GM10266 (cell line): ENCODE results near the gene ANKRD33.

Experiments used
- DNase-seq: peaks from one replicate; pipeline ENCODE4 v3.0.0; 2012; ENCODE audit errors: extremely low spot score
- TF ChIP-seq, protein P1 (sequence below): IDR thresholded peaks from 2 replicates; pipeline ENCODE4 v1.5.1; 2012; ENCODE audit warnings: mild to moderate bottlenecking, low read depth; ENCODE audit not compliant: control insufficient read depth, insufficient read depth; ENCODE audit errors: missing control alignments

ANKRD33 gene

DNA sequence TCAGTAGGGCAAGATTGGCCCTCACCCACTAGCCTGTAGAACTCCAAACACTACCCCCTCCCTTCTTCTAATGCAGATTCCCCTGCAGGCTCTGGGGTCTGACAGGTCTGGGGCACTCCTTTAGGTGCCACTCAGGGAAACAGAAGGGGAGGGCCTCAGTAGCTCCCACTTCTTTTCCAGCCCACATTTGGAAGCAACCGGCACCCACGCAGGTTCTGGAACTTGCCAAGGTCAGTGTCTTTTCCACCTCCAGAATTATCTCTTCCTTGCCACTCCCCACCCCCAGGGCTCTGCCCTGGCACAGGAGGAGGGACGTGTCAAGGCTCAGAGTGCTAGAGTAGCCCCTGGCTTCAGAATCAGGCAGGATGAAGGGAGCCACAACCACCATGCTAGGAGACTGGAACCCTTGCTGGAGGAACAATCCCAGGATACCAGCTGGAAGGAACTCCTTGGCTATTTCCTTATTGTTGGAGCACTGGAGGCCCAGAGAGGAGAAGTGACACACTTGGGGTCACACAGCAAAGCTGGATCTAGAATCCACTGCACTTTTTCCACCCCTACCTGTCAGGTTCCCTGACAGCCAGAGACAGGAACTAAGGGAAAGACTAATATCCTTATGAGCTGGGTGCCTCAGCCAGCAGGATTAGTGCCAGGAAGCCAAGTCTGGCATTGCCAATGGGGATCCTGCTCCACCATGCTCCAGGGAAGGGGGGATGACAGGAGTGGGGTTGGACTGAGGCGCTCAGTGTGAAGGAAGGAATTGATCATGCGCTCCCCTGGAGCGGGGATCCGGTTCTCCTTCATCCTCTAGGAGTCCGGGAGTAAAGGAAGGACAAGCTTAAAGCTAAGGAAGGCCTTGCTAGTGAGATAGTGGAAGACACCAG is 37.6 kb upstream of the ANKRD33 start:
- DNase-seq, result no peak
- TF ChIP-seq, protein P1, sequence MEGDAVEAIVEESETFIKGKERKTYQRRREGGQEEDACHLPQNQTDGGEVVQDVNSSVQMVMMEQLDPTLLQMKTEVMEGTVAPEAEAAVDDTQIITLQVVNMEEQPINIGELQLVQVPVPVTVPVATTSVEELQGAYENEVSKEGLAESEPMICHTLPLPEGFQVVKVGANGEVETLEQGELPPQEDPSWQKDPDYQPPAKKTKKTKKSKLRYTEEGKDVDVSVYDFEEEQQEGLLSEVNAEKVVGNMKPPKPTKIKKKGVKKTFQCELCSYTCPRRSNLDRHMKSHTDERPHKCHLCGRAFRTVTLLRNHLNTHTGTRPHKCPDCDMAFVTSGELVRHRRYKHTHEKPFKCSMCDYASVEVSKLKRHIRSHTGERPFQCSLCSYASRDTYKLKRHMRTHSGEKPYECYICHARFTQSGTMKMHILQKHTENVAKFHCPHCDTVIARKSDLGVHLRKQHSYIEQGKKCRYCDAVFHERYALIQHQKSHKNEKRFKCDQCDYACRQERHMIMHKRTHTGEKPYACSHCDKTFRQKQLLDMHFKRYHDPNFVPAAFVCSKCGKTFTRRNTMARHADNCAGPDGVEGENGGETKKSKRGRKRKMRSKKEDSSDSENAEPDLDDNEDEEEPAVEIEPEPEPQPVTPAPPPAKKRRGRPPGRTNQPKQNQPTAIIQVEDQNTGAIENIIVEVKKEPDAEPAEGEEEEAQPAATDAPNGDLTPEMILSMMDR, result no peak

DNA sequence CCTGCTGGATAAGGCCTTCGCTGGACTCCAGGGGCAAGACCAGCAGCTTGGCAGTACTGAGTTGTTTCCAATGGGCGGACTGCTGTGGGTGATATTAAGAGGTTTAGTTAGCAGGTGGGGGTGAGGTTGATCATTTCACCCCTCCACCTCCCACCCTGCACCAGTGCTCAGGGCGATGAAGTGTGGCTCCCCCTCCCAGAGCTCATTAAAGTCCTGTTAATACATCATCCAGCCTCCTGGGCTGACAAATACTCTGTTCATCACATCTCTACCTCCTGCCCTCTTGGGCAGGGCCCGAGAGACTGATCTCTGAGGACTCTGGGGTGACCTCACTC is 37.0 kb upstream of the ANKRD33 start:
- TF ChIP-seq, protein P1, result no peak
- DNase-seq, result no peak

DNA sequence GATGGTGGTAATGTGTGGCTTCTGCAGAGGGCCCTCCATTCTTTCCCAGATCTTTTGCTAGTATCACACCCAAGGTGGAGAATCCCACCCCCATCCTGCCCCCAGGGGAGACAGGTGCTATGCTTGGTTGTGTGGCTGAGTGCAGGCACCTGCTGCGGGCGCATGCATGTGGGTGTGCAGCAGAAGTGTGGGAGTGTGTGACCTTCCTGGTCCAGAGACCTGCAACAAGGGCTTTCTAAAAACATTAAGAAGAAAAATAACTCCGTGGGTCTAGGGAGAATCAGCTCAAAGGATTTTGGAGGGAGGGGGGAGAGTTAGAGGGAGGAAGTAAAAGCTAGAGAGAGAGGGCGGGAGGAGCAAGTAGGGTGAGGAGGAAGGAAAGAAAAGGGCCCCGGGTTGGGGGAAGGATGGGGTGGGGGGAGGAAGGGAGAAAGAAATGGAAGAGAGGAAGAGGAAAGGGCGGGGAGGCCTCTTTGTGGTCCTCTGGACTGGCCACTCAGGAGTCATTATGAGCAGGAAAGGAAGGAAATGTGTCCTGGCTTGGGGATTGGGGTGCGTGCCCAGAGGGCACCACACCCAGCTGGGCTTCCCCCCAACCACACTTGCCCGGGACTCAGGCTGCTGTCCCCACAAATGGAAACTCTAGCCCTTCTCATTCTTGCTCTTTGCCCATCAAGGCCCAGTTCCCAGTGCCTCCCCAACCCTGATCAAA is 36.3 kb upstream of the ANKRD33 start:
- no peak for DNase-seq
- TF ChIP-seq, protein P1, result no peak

DNA sequence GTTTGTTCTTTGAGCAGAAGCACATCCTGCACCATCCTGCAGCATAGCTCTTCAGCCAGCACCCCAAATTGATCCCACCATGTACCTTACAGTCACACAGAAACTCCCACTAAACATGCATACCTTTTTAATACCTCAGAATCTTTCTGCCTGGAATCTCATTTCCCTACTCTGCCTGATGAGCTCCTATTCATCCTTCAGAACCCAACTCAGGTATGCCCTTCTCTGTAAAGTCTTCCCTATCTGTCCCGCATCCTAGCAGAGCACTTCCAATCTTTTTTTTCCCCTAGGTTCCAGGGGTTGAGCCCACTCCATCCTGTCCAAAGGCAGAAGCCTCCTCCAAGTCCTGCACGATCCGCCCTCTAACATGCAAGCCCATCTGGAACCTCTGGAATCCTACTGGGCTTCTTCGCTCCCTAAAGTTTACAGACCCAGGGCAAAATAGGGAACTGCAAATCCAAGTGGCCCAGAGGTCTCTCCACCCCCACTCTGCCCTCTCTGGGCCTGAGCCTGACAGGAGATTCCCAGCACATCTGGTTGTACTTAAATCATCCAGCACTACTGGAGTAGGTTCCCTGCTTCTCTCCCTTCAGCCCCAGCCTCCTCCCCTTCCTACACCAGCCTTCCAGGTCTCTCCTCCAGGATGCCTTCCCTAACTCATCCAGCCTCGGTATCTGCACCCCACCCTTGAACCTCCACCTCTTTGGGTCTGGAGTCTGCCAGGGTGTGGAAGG is 35.3 kb upstream of the ANKRD33 start:
- TF ChIP-seq, protein P1, result no peak
- DNase-seq, result no peak

DNA sequence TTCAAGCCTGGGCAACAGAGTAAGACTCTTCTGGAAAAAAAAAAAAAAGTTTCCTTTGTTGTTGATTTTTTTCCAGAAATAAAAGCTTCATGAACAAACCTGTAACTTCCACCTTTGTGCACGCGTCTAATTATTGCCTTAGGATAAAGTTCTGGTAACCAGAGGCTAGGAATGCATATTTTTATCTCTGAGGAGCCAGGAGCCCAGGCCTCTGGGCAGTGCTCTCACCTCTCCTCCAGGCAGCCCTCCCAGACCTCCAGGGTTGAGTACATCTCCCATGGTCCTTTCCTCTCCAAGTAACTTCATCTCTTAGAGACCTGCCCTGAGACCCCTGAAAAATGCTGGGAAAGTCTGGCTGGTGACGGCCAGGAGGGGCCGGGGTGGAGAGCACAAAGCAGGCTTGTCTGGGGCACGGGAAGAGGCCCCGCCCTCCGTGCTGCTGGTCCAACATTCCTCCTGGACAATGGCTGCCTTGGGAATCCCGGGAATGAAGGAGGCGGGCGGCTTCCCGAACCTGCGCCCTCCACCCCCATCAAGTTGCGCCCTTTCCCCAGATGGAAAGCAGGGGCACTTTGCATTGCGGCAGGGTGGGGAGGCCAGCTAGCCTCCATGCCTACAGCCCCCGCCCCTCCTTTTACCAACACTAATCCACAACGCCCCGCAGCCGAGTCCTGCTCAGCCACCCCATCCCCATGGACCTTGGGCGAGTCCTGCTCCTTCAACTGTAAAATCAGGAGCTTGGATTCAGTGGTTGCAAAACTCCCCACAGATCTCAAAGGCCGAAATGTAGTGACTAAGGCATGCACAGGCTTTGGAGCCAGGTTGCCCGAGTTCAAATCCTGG is 32.1 kb upstream of the ANKRD33 start:
- TF ChIP-seq, protein P1, result no peak
- no peak for DNase-seq

DNA sequence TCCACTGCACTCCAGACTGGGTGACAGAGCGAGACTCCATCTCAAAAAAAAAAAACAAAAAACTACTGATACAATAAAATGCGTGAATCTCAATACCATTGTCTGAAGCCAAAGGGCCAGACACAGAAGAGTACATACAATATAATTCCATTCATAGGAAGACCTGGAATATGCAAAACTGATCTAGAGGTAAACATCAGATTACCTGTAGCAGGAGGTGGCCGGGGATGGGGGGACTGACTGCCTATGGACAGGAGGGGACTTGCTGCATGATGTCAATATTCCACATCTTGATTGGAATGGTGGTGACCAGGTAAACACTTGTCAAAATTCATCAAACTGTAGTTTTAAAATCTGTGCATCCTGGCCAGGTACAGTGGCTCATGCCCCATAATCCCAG is 26.9 kb upstream of the ANKRD33 start:
- no peak for DNase-seq
- TF ChIP-seq, protein P1, result no peak
